H1 (cell line): ENCODE measurements around the gene DFFB. TPM values are rescaled to one million over a fixed set of nuclear protein-coding genes. Genes with fewer than 3 reads are reported as not detected.

Experiments
- CTCF ChIA-PET: fragments of 300-600 bp; sonication (Branson Sonifier 250); formaldehyde crosslinking; loops from one replicate; lab custom pipeline; 2021; ENCODE audit not compliant: partially characterized antibody; lab: Charles Lee
- POLR2A ChIA-PET: fragments of 300-600 bp; sonication (Branson Sonifier 250); formaldehyde crosslinking; loops from one replicate; lab custom pipeline; 2021; ENCODE audit warnings: inconsistent platforms; ENCODE audit not compliant: partially characterized antibody; lab: Charles Lee
- DNase-seq, 2 experiments: peaks; one replicate each; pipeline versions ENCODE4 v3.0.0 to v3.0.0-alpha.2; 2010 to 2022; ENCODE audit warnings: low spot score in 2 of 2, low read depth in 1 of 2, mixed read lengths in 1 of 2
- FAIRE-seq: peaks from 2 replicates; lab custom pipeline; 2011; peaks lifted over from hg19 to GRCh38; lab: Jason Lieb, UNC
- H2AFZ ChIP-seq: 2 replicates; pipeline ENCODE4 v1.8.1; 2012; ENCODE audit warnings: low read length, inconsistent platforms
- H2AK5ac ChIP-seq: 2 replicates; pipeline ENCODE4 v1.6.1; 2013; ENCODE audit warnings: low read depth, low read length
- H2BK120ac ChIP-seq: replicated peaks from 2 replicates; pipeline ENCODE3; 2013; ENCODE audit warnings: low read depth, low read length, inconsistent platforms
- H2BK12ac ChIP-seq: 2 replicates; pipeline ENCODE4 v1.6.1; 2013; ENCODE audit warnings: low read depth, low read length
- H2BK15ac ChIP-seq: 2 replicates; pipeline ENCODE4 v1.6.1; 2013; ENCODE audit warnings: low read length
- H2BK20ac ChIP-seq: 2 replicates; pipeline ENCODE4 v1.6.1; 2013; ENCODE audit warnings: low read length
- H2BK5ac ChIP-seq: 2 replicates; pipeline ENCODE4 v1.6.1; 2013; ENCODE audit warnings: low read depth, low read length
- H3K14ac ChIP-seq: 2 replicates; pipeline ENCODE4 v1.6.1; 2013; ENCODE audit warnings: inconsistent platforms; ENCODE audit not compliant: insufficient read length
- H3K18ac ChIP-seq: 2 replicates; pipeline ENCODE4 v1.6.1; 2013; ENCODE audit warnings: low read length; ENCODE audit errors: extremely low read depth
- H3K23ac ChIP-seq: 2 replicates; pipeline ENCODE4 v1.6.1; 2013; ENCODE audit warnings: inconsistent platforms; ENCODE audit not compliant: insufficient read length
- H3K23me2 ChIP-seq: 2 replicates; pipeline ENCODE4 v1.6.1; 2013; ENCODE audit warnings: low read depth, low read length
- H3K27ac ChIP-seq: 2 replicates; pipeline ENCODE4 v1.6.1; 2011; ENCODE audit warnings: low read depth, low read length, inconsistent platforms
- H3K27me3 ChIP-seq, 4 experiments: replicated peaks in 1 of 4; 1 replicate in 1 of 4; 2 replicates in 3 of 4; pipeline versions ENCODE4 v1.6.1 to v1.8.1; 2011 to 2013; ENCODE audit warnings: low read length in 3 of 4, mild to moderate bottlenecking in 3 of 4, inconsistent platforms in 2 of 4, mixed read lengths in 2 of 4, moderate library complexity in 1 of 4; ENCODE audit not compliant: control insufficient read depth in 3 of 4, insufficient read depth in 3 of 4; ENCODE audit errors: extremely low read depth in 1 of 4
- H3K36me3 ChIP-seq, 4 experiments: 2 replicates each; pipeline versions ENCODE4 v1.6.1 to v1.8.1; 2011 to 2013; ENCODE audit warnings: mild to moderate bottlenecking in 4 of 4, low read length in 3 of 4, moderate library complexity in 2 of 4, control low read depth in 1 of 4, inconsistent platforms in 1 of 4; ENCODE audit not compliant: insufficient read depth in 4 of 4, control insufficient read depth in 2 of 4
- H3K4ac ChIP-seq: replicated peaks from 2 replicates; pipeline ENCODE3; 2013; ENCODE audit warnings: low read length, low read depth, mixed read lengths, inconsistent platforms; ENCODE audit not compliant: insufficient read length
- H3K4me1 ChIP-seq, 4 experiments: replicated peaks in 1 of 4; 1 replicate in 1 of 4; 2 replicates in 3 of 4; pipeline versions ENCODE4 v1.6.1 to v1.8.1; 2011 to 2013; ENCODE audit warnings: low read length in 3 of 4, inconsistent platforms in 2 of 4, mixed read lengths in 1 of 4; ENCODE audit not compliant: insufficient read depth in 4 of 4, control insufficient read depth in 3 of 4
- H3K4me2 ChIP-seq, 2 experiments: 2 replicates each; pipeline versions ENCODE4 v1.6.1 to v1.8.1; 2011 to 2013; ENCODE audit warnings: low read depth in 2 of 2, low read length in 2 of 2, control low read depth in 1 of 2, inconsistent platforms in 1 of 2, mild to moderate bottlenecking in 1 of 2; ENCODE audit not compliant: insufficient read depth in 1 of 2
- H3K4me3 ChIP-seq, 4 experiments: fragments of 200-600, 300-600 bp in 1 of 4; sonication (generic), shearing (Covaris generic), sonication (Bioruptor Twin) in 1 of 4; 2 replicates each; pipeline versions ENCODE4 v1.5.1 to v1.8.1; 2011 to 2016; ENCODE audit warnings: low read length in 4 of 4, low read depth in 3 of 4, control low read depth in 2 of 4, inconsistent platforms in 2 of 4, mild to moderate bottlenecking in 2 of 4, mixed read lengths in 1 of 4, moderate library complexity in 1 of 4; ENCODE audit not compliant: insufficient read depth in 2 of 4; ENCODE audit errors: extremely low read depth in 1 of 4
- H3K56ac ChIP-seq: replicated peaks from 2 replicates; pipeline ENCODE3; 2013; ENCODE audit warnings: low read depth, mild to moderate bottlenecking, mixed read lengths, low read length, inconsistent platforms; ENCODE audit not compliant: insufficient read length
- H3K79me1 ChIP-seq: 2 replicates; pipeline ENCODE4 v1.6.1; 2013; ENCODE audit warnings: low read depth, low read length, control low read depth
- H3K79me2 ChIP-seq, 2 experiments: 2 replicates each; pipeline versions ENCODE4 v1.6.1 to v1.8.1; 2012 to 2013; ENCODE audit warnings: low read length in 2 of 2, mild to moderate bottlenecking in 2 of 2, inconsistent platforms in 1 of 2; ENCODE audit not compliant: insufficient read depth in 2 of 2, control insufficient read depth in 1 of 2
- H3K9ac ChIP-seq, 4 experiments: replicated peaks in 1 of 4; 1 replicate in 1 of 4; 2 replicates in 3 of 4; pipeline versions ENCODE4 v1.6.1 to v1.8.1; 2011 to 2013; ENCODE audit warnings: low read depth in 3 of 4, low read length in 3 of 4, control low read depth in 2 of 4, mild to moderate bottlenecking in 2 of 4, moderate library complexity in 2 of 4, inconsistent platforms in 1 of 4; ENCODE audit errors: extremely low read depth in 1 of 4
- H3K9me3 ChIP-seq, 2 experiments: 2 replicates each; pipeline versions ENCODE4 v1.6.1 to v1.8.1; 2012 to 2013; ENCODE audit warnings: mild to moderate bottlenecking in 2 of 2, moderate library complexity in 2 of 2, control low read depth in 1 of 2, inconsistent platforms in 1 of 2, low read depth in 1 of 2, low read length in 1 of 2, mixed read lengths in 1 of 2; ENCODE audit not compliant: insufficient read depth in 2 of 2
- H4K20me1 ChIP-seq, 2 experiments: replicated peaks in 1 of 2; 2 replicates each; pipeline versions ENCODE3 to v1.8.1; 2011 to 2013; ENCODE audit warnings: inconsistent platforms in 2 of 2, low read length in 2 of 2, mild to moderate bottlenecking in 1 of 2; ENCODE audit not compliant: insufficient read depth in 2 of 2, control insufficient read depth in 1 of 2
- H4K5ac ChIP-seq: 2 replicates; pipeline ENCODE4 v1.6.1; 2013; ENCODE audit warnings: low read length, low read depth, mixed read lengths, inconsistent platforms; ENCODE audit not compliant: insufficient read length
- H4K8ac ChIP-seq: 2 replicates; pipeline ENCODE4 v1.8.0; 2013; ENCODE audit warnings: mild to moderate bottlenecking, moderate library complexity, low read length, inconsistent platforms; ENCODE audit not compliant: insufficient read depth; ENCODE audit errors: extremely low read depth
- H4K91ac ChIP-seq: replicated peaks from 2 replicates; pipeline ENCODE3; 2013; ENCODE audit warnings: low read length, mixed read lengths, inconsistent platforms; ENCODE audit not compliant: insufficient read length
- BACH1 ChIP-seq: IDR thresholded peaks from 2 replicates; pipeline ENCODE4 v1.6.1; 2012; ENCODE audit warnings: low read length, improper control_type of control experiment
- CBX8 ChIP-seq: fragments of 300-800, 300-1000 bp; sonication (generic); IDR thresholded peaks from 2 replicates; pipeline ENCODE4 v1.7.1; 2016; ENCODE audit warnings: low read depth, low read length, borderline replicate concordance
- CHD1 ChIP-seq: IDR thresholded peaks from 2 replicates; pipeline ENCODE4 v1.6.1; 2012; ENCODE audit warnings: low read depth, low read length, improper control_type of control experiment
- CTBP2 ChIP-seq: IDR thresholded peaks from 2 replicates; pipeline ENCODE4 v1.7.0; 2011; ENCODE audit warnings: borderline replicate concordance, mild to moderate bottlenecking, moderate library complexity, mixed read lengths, low read length; ENCODE audit not compliant: insufficient read depth, insufficient read length
- CTCF ChIP-seq, 3 experiments: IDR thresholded peaks; 1 replicate in 2 of 3; 2 replicates in 1 of 3; pipeline versions ENCODE4 v1.5.1 to v1.6.1; 2011; ENCODE audit warnings: low read length in 3 of 3, mild to moderate bottlenecking in 3 of 3, inconsistent platforms in 2 of 3, low read depth in 1 of 3, moderate library complexity in 1 of 3; ENCODE audit not compliant: insufficient read depth in 1 of 3; ENCODE audit errors: control extremely low read depth in 1 of 3
- EGR1 ChIP-seq: IDR thresholded peaks from 2 replicates; pipeline ENCODE4 v1.6.1; 2011; ENCODE audit warnings: low read depth, low read length, borderline replicate concordance
- FOSL1 ChIP-seq: IDR thresholded peaks from 2 replicates; pipeline ENCODE4 v1.6.1; 2011; ENCODE audit warnings: mild to moderate bottlenecking, low read depth, low read length, moderate library complexity; ENCODE audit not compliant: insufficient read depth
- MAFK ChIP-seq: IDR thresholded peaks from 2 replicates; pipeline ENCODE4 v1.6.1; 2012; ENCODE audit warnings: low read depth, mild to moderate bottlenecking, improper control_type of control experiment, low read length
- MAX ChIP-seq: IDR thresholded peaks from 2 replicates; pipeline ENCODE4 v1.6.1; 2012; ENCODE audit warnings: inconsistent platforms
- RFX5 ChIP-seq: IDR thresholded peaks from 2 replicates; pipeline ENCODE4 v1.6.1; 2011; ENCODE audit warnings: low read depth, low read length, improper control_type of control experiment, borderline replicate concordance
- SIN3A ChIP-seq, 2 experiments: IDR thresholded peaks in 1 of 2; conservative IDR thresholded peaks in 1 of 2; 2 replicates each; pipeline ENCODE4 v1.6.1; 2011 to 2012; ENCODE audit warnings: low read length in 2 of 2, improper control_type of control experiment in 1 of 2, low read depth in 1 of 2, mild to moderate bottlenecking in 1 of 2
- TAF1 ChIP-seq: IDR thresholded peaks from 2 replicates; pipeline ENCODE4 v1.6.1; 2011; ENCODE audit warnings: mild to moderate bottlenecking, low read depth, low read length
- WGBS, 2 experiments: shearing (Covaris generic) in 1 of 2; methylation state at CpG; one replicate each; pipeline versions ENCODE4 v1.1.6 to v1.1.7; 2013 to 2015; ENCODE audit warnings: low lambda C conversion rate in 2 of 2, mixed read lengths in 2 of 2, inconsistent platforms in 1 of 2, low coverage in 1 of 2, missing lambda C conversion rate in 1 of 2; ENCODE audit not compliant: insufficient replicate concordance in 2 of 2, insufficient coverage in 1 of 2, insufficient read length in 1 of 2; ENCODE audit errors: extremely low coverage in 1 of 2, missing lambda C conversion rate in 1 of 2; 5-methylcytosine and 5-hydroxymethylcytosine counted together
- polyA plus RNA-seq, 7 experiments: library from polyadenylated mRNA; depleted of rRNA in 3 of 7; stranded (reverse) in 5 of 7; unstranded in 2 of 7; fragments of >200 nt in 5 of 7; fragments of 200-250 nt in 2 of 7; gene quantifications; 1 replicate in 5 of 7; 2 replicates in 1 of 7; 4 replicates in 1 of 7; pipeline versions ENCODE4 v1.2.1 to v1.2.3, GENCODE V29; 2011 to 2013; ENCODE audit warnings: missing spikeins in 2 of 7, mixed read lengths in 2 of 7
- total RNA-seq: library from RNA; stranded (reverse); fragmentation: NEBNext Ultra II Directional; extraction: Animal tissue kit (Norgen Biotek cat#: 25700); gene quantifications from 2 replicates; pipeline ENCODE4 v1.2.1, GENCODE V29; 2021

The DFFB gene
- total and polyA plus RNA-seq, 2 of the 8 experiments (the other 6 are each of a cell fraction or from before 2014, with no cell fraction given) = 8.6 to 11.9 TPM

GRCh38 chr1:3837200-3837599 lies 20.1 kb upstream of the DFFB start:
- H3K4me1 ChIP-seq = no peaks in the 10 kb centered on the region
- no peak overlapping the region for H2BK5ac ChIP-seq
- ChIA-PET POLR2A (no interaction called here), CTCF (no interaction called here)
- no peak overlapping the region for H3K56ac ChIP-seq
- no peak overlapping the region for H2AK5ac ChIP-seq
- H4K5ac ChIP-seq = no peak overlapping the region
- H4K8ac ChIP-seq = no peak overlapping the region
- H4K91ac ChIP-seq = no peak overlapping the region
- no peak overlapping the region for H3K4ac ChIP-seq
- H2AFZ ChIP-seq = no peak overlapping the region
- H2BK120ac ChIP-seq = no peak overlapping the region
- H3K4me2 ChIP-seq = no peak overlapping the region
- no peak overlapping the region for H3K23ac ChIP-seq
- no peak overlapping the region for H3K9ac ChIP-seq
- no peak overlapping the region for H2BK12ac ChIP-seq
- H3K79me2 ChIP-seq = no peaks in the 10 kb centered on the region
- no peak for FAIRE-seq
- H3K36me3 ChIP-seq = peaks cover 3 to 28% (median 12%) of the 10 kb centered on the region in 4 experiments; a peak in 6 of 8 replicates
- H3K79me1 ChIP-seq = no peaks in the 10 kb centered on the region
- H4K20me1 ChIP-seq = peaks cover 0 to 2% of the 10 kb centered on the region in 2 experiments
- no peak for DNase-seq
- H3K23me2 ChIP-seq = no peaks in the 10 kb centered on the region
- H3K27ac ChIP-seq = no peak overlapping the region
- peaks cover 0 to 6% of the 10 kb centered on the region in 2 experiments; a peak in 2 of 4 replicates for H3K9me3 ChIP-seq
- H2BK15ac ChIP-seq = no peak overlapping the region
- no peak overlapping the region for H3K14ac ChIP-seq
- no peaks in the 10 kb centered on the region for H3K27me3 ChIP-seq
- no peak overlapping the region for H2BK20ac ChIP-seq
- WGBS, 2 experiments = 87% methylated on average over 6 of the region's 6 CpGs; no CpG with 5 or more reads in 1 of the 2 experiments
- H3K4me3 ChIP-seq = no peak overlapping the region
- no peak overlapping the region for H3K18ac ChIP-seq
- TF ChIP-seq RFX5 = no peak
- TF ChIP-seq TAF1 = no peak
- TF ChIP-seq CHD1 = no peak
- no peak for TF ChIP-seq SIN3A (conservative IDR thresholded peaks at IDR 0.05 in 1 of 2, IDR thresholded peaks at IDR 0.05 in 1 of 2; ENCODE audit: low read depth in 1 of 2, low read length in 2 of 2)
- TF ChIP-seq CBX8 = no peak
- no peak for TF ChIP-seq MAFK
- TF ChIP-seq EGR1 = no peak
- TF ChIP-seq CTBP2 = no peak
- TF ChIP-seq FOSL1 = no peak
- no peak for TF ChIP-seq CTCF (IDR thresholded peaks at IDR 0.05; ENCODE audit: control extremely low read depth in 1 of 3, insufficient read depth in 1 of 3, low read depth in 1 of 3, low read length in 3 of 3)
- TF ChIP-seq MAX = no peak
- no peak for TF ChIP-seq BACH1
